ENCODE results near the gene HS1BP3.

GRCh38 chr2:20611844-20612356, 39.0 kb downstream of the HS1BP3 start:
- TF ChIP-seq POLR2A (IDR thresholded peaks at IDR 0.05; ENCODE audit: extremely low read depth, insufficient read length) (no peak), CTCF (IDR thresholded peaks at IDR 0.05; ENCODE audit: low read depth, low read length) (no peak)

Data from NB4 (cell line).